ENCODE results near the gene ME3. TPM values are rescaled to one million over a fixed set of nuclear protein-coding genes. Genes with fewer than 3 reads are reported as not detected.
A peak's percentile ranks its signal among the peaks of the same experiment; 100 is the strongest.

ME3 gene
- total RNA-seq, 1 experiment from 2014 or later = 14.2 TPM

GRCh38 chr11:86538223-86538548 lies 134.2 kb downstream of the ME3 start:
- TF ChIP-seq CTCF (IDR thresholded peaks at IDR 0.05; ENCODE audit: unreplicated experiment) = no peak
- Mint-ChIP-seq H3K9me3 (ENCODE audit: low read depth, unreplicated experiment) (no peaks in the 10 kb centered on the region), H3K4me1 (ENCODE audit: low read depth, unreplicated experiment) (no peaks in the 10 kb centered on the region), H3K36me3 (ENCODE audit: insufficient read depth, unreplicated experiment) (no peaks in the 10 kb centered on the region), H3K27me3 (ENCODE audit: unreplicated experiment) (no peaks in the 10 kb centered on the region), H3K4me3 (ENCODE audit: low read depth, unreplicated experiment) (no peak overlapping the region), H3K27ac (ENCODE audit: unreplicated experiment) (no peak overlapping the region)
- DNase-seq = no peak
- no TSS peak for BruUV-seq (replicated peaks)
- CTCF ChIA-PET = no interaction called here
- intact Hi-C loops (cut with micrococcal nuclease; ENCODE audit: unreplicated experiment) = no loop called here

- intact Hi-C loops (cut with micrococcal nuclease; ENCODE audit: unreplicated experiment) = no loop called here
- H3K9me3 Mint-ChIP-seq (ENCODE audit: low read depth, unreplicated experiment) = no peaks in the 10 kb centered on the region
- no peaks in the 10 kb centered on the region for H3K4me1 Mint-ChIP-seq (ENCODE audit: low read depth, unreplicated experiment)
- H3K27me3 Mint-ChIP-seq (ENCODE audit: unreplicated experiment) = no peaks in the 10 kb centered on the region
- H3K4me3 Mint-ChIP-seq (ENCODE audit: low read depth, unreplicated experiment) = no peak overlapping the region
- H3K27ac Mint-ChIP-seq (ENCODE audit: unreplicated experiment) = no peak overlapping the region
- no peak for TF ChIP-seq CTCF (IDR thresholded peaks at IDR 0.05; ENCODE audit: unreplicated experiment)
- CTCF ChIA-PET = no interaction called here
- DNase-seq = no peak
- no TSS peak for BruUV-seq (replicated peaks)
- no peaks in the 10 kb centered on the region for H3K36me3 Mint-ChIP-seq (ENCODE audit: insufficient read depth, unreplicated experiment)
These were observed 134.7 kb downstream of the ME3 start for GRCh38 chr11:86537541-86538222.

GRCh38 chr11:86535773-86536172 lies 136.6 kb downstream of the ME3 start:
- H3K36me3 Mint-ChIP-seq (ENCODE audit: insufficient read depth, unreplicated experiment) = no peaks in the 10 kb centered on the region
- H3K27me3 Mint-ChIP-seq (ENCODE audit: unreplicated experiment) = no peaks in the 10 kb centered on the region
- no peak for TF ChIP-seq CTCF (IDR thresholded peaks at IDR 0.05; ENCODE audit: unreplicated experiment)
- intact Hi-C loops (cut with micrococcal nuclease; ENCODE audit: unreplicated experiment) = no loop called here
- H3K27ac Mint-ChIP-seq (ENCODE audit: unreplicated experiment) = no peak overlapping the region
- no peaks in the 10 kb centered on the region for H3K9me3 Mint-ChIP-seq (ENCODE audit: low read depth, unreplicated experiment)
- CTCF ChIA-PET = no interaction called here
- no TSS peak for BruUV-seq (replicated peaks)
- H3K4me1 Mint-ChIP-seq (ENCODE audit: low read depth, unreplicated experiment) = no peaks in the 10 kb centered on the region
- DNase-seq = no peak
- H3K4me3 Mint-ChIP-seq (ENCODE audit: low read depth, unreplicated experiment) = no peak overlapping the region

GRCh38 chr11:86524620-86525352 lies 147.6 kb downstream of the ME3 start:
- intact Hi-C loops (cut with micrococcal nuclease; ENCODE audit: unreplicated experiment) = loop anchor here (5.0 to 10.0 kb wide), 2 partner anchors 42 to 70 kb away; no protein-coding TSS in a partner anchor
- peaks cover 25% of the 10 kb centered on the region for H3K4me1 Mint-ChIP-seq (ENCODE audit: low read depth, unreplicated experiment)
- H3K4me3 Mint-ChIP-seq (ENCODE audit: low read depth, unreplicated experiment) = peak overlapping the region; percentile 44
- H3K27me3 Mint-ChIP-seq (ENCODE audit: unreplicated experiment) = no peaks in the 10 kb centered on the region
- BruUV-seq (replicated peaks) = no TSS peak
- TF ChIP-seq CTCF (IDR thresholded peaks at IDR 0.05; ENCODE audit: unreplicated experiment) = no peak
- CTCF ChIA-PET = interaction anchor here (1.2 to 1.3 kb wide), 2 partner anchors 27 to 68 kb away, joined by 3 to 4 read pairs; no protein-coding TSS in a partner anchor
- H3K36me3 Mint-ChIP-seq (ENCODE audit: insufficient read depth, unreplicated experiment) = peaks cover 8% of the 10 kb centered on the region
- peaks cover 11% of the 10 kb centered on the region for H3K9me3 Mint-ChIP-seq (ENCODE audit: low read depth, unreplicated experiment)
- peak overlapping the region; percentile 83 for H3K27ac Mint-ChIP-seq (ENCODE audit: unreplicated experiment)
- no peak for DNase-seq
